GM12872 (cell line): Measurements from ENCODE around the gene TMEM163.

Source experiments
- TF ChIP-seq, protein P1 (sequence below): IDR thresholded peaks from 3 replicates; pipeline ENCODE4 v1.5.1; 2011; ENCODE audit warnings: low read depth, mild to moderate bottlenecking, low read length, moderate library complexity; ENCODE audit not compliant: insufficient read depth

The TMEM163 gene

DNA sequence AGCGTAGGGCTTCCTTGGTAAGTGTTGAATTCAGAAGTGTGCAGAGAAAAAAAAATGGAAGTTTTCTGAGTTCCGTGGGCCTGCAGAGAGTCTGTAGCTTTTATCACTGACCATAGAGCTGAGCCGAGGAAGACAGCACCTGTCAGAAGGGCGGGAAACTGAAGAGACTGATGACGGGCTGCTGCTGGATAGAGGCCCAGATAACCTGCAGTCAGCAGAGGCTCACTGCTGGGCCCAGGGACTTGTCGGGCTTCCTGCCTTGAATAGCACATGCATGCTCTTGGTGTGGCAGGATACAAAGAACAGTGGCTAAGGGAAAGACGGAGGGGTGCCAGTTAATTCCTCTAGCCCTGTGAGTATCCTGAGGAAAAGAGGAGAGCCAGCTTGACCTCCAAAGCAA lies 298.5 kb downstream of the TMEM163 start:
- TF ChIP-seq, protein P1, sequence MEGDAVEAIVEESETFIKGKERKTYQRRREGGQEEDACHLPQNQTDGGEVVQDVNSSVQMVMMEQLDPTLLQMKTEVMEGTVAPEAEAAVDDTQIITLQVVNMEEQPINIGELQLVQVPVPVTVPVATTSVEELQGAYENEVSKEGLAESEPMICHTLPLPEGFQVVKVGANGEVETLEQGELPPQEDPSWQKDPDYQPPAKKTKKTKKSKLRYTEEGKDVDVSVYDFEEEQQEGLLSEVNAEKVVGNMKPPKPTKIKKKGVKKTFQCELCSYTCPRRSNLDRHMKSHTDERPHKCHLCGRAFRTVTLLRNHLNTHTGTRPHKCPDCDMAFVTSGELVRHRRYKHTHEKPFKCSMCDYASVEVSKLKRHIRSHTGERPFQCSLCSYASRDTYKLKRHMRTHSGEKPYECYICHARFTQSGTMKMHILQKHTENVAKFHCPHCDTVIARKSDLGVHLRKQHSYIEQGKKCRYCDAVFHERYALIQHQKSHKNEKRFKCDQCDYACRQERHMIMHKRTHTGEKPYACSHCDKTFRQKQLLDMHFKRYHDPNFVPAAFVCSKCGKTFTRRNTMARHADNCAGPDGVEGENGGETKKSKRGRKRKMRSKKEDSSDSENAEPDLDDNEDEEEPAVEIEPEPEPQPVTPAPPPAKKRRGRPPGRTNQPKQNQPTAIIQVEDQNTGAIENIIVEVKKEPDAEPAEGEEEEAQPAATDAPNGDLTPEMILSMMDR: no peak

DNA sequence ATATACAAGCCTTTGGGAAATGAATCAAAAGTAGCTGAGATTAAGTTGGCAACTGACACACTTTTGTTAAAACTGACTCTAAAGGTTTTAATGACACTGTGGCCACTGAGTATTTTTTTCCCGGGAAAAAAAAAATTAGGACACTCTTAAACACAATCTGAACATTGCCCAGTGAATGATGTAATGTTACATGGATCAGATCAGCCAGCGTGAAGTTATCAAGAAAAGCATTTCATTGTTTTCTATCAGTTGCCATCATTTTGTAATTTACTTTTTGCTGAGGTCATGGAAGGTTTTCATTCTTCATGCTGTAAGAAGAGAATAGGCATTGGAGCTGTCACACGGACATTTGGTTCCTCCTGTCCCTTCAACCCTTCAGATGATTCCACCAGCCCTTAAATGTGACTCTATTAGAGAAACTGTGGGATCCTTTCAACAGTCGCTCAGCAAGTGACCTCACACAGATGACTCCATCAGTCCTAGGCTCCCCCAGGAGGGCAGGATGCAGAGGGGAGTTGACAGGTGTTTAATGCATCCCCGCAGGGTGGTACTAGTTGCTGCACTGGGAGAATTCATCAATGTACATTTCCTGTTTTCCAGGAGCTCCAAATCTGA lies 300.7 kb downstream of the TMEM163 start:
- TF ChIP-seq, protein P1: no peak

DNA sequence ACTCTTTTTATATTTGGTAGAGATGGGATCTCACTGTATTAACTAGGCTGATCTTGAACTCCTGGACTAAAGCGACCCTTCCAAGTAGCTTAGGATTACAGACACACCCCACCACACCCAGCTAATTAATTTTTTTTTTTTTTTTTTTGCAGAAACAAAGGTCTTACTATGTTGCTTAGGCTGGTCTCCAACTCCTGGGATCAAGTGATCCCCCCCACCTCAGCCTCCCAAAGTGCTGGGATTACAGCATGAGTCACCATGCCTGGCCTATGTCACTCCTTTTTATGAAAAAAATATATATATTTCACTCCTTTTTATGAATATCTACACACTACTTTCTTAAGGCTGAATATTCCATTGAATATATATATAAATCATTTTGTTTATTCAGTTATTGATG lies 302.2 kb downstream of the TMEM163 start:
- TF ChIP-seq, protein P1: no peak

DNA sequence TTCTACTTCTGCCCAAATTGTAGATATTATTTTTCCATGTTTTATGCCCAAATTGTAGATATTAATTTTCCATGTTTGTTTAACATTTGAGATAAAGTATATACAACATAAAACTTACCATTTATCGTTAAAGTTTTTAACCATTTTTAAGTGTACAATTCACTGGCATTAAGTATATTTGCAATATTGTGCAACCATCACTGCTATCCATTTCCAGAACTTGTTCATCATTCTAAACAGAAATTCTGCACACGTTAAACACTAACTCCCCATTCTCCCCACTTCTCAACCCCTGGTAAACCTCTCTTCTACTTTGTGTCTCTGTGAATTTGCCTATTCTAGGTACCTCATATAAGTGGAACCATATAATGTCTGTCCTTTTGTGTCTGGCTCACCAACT lies 302.8 kb downstream of the TMEM163 start:
- TF ChIP-seq, protein P1: no peak

DNA sequence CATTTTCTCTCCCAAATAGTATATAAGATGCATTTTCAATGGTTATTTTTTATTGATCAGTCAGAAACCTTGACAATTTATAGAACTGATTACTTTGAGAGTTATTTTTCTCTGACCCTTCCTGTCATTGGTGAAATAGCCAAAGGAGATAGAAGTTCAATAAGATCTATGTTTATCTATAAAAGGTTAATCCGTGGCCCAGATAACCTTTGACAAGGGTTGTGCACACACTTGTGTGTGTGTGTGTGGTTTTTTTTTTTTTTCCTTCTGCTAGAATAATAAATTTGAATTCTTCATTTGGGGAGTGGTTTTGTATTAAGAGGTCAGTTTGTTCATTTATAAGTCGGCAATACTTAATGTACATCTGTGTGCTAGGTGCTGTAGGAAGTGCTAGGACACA lies 304.9 kb downstream of the TMEM163 start:
- TF ChIP-seq, protein P1: no peak

DNA sequence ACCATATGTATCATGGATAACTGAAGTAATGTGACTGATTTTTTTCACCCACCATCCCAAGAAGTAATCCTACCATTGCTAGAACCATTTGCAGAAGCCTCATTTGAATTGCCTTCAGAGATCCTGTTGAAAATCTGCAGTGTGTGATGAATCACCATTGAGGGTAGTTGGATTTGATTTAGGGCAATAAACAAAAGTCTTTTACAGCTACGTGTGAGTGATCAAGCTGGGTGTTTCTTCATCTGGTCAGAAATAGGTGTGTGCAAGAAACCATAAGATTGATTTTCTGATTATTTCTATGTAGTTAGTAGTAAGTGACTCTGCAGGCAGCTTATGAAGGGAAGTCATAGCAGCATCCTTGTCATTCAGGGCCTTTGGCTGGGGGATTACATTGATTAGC lies 305.4 kb downstream of the TMEM163 start:
- TF ChIP-seq, protein P1: no peak

DNA sequence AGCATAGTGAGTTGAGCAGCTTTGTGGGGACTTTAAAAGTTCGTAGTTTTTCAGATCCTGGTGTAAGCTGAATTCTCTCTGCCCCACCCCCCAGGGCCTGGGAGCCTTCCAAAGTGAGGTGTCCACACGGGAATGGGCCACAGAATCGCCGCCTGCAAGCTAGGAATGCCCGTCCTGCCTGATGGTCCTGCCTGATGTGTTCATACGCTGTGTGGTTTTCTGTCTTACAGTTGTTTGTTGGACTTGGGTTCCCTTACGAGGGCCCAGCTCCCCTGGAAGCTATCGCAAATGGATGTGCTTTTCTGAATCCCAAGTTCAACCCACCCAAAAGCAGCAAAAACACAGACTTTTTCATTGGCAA lies 306.2 kb downstream of the TMEM163 start:
- TF ChIP-seq, protein P1: no peak
